KMS-11 (cell line): Measurements from ENCODE around the gene RGS9.

Experiments used
- H2AFZ ChIP-seq: fragments of 200-600 bp; sonication (generic); 2 replicates; pipeline ENCODE4 v1.6.1; 2016; ENCODE audit warnings: antibody characterized with exemption, mixed run types, low read depth
- H3K27ac ChIP-seq: fragments of 200-600 bp; sonication (generic); 2 replicates; pipeline ENCODE4 v1.6.1; 2016; ENCODE audit warnings: mild to moderate bottlenecking, mixed run types
- H3K27me3 ChIP-seq: fragments of 200-600 bp; sonication (generic); 2 replicates; pipeline ENCODE4 v1.6.1; 2017; ENCODE audit warnings: mild to moderate bottlenecking, low read depth, mixed run types, moderate library complexity; ENCODE audit not compliant: insufficient read depth
- H3K36me3 ChIP-seq: fragments of 200-600 bp; sonication (generic); 2 replicates; pipeline ENCODE4 v1.6.1; 2017; ENCODE audit warnings: mild to moderate bottlenecking, mixed run types; ENCODE audit not compliant: insufficient read depth
- H3K4me1 ChIP-seq: fragments of 200-600 bp; sonication (generic); 2 replicates; pipeline ENCODE4 v1.6.1; 2016; ENCODE audit warnings: mild to moderate bottlenecking, low read depth, mixed run types; ENCODE audit not compliant: poor library complexity, severe bottlenecking
- H3K4me2 ChIP-seq: fragments of 200-600 bp; sonication (generic); 2 replicates; pipeline ENCODE4 v1.7.0; 2016; ENCODE audit warnings: mild to moderate bottlenecking, mixed run types
- H3K4me3 ChIP-seq: fragments of 200-600 bp; sonication (generic); IDR thresholded peaks from 2 replicates; pipeline ENCODE4 v1.6.1; 2017; ENCODE audit warnings: low read depth, low read length, mixed read lengths; ENCODE audit not compliant: insufficient read depth
- H3K79me2 ChIP-seq: fragments of 200-600 bp; sonication (generic); 2 replicates; pipeline ENCODE4 v1.6.1; 2016; ENCODE audit warnings: low read depth, mixed run types; ENCODE audit not compliant: insufficient read depth
- H3K9ac ChIP-seq: fragments of 200-600 bp; sonication (generic); 2 replicates; pipeline ENCODE4 v1.6.1; 2016; ENCODE audit warnings: mild to moderate bottlenecking, mixed run types
- H4K20me1 ChIP-seq: fragments of 200-600 bp; sonication (generic); 2 replicates; pipeline ENCODE4 v1.6.1; 2016; ENCODE audit warnings: mild to moderate bottlenecking, mixed run types; ENCODE audit not compliant: insufficient read depth
- CTCF ChIP-seq: fragments of 200-600 bp; sonication (generic); conservative IDR thresholded peaks from 2 replicates; pipeline ENCODE4 v1.6.1; 2017; ENCODE audit warnings: low read depth, mild to moderate bottlenecking, antibody characterized with exemption, low read length, moderate library complexity, mixed read lengths

RGS9 gene

GRCh38 chr17:65193305-65193704 lies 56.1 kb downstream of the RGS9 start:
- Histone ChIP-seq H3K36me3 (no peaks in the 10 kb centered on the region), H3K9ac (no peak overlapping the region), H2AFZ (no peak overlapping the region), H3K4me2 (no peak overlapping the region), H3K4me1 (no peaks in the 10 kb centered on the region), H4K20me1 (no peaks in the 10 kb centered on the region), H3K79me2 (no peaks in the 10 kb centered on the region), H3K27me3 (no peaks in the 10 kb centered on the region), H3K4me3 (no peak overlapping the region), H3K27ac (no peak overlapping the region)
- TF ChIP-seq CTCF, result no peak

- Histone ChIP-seq H2AFZ (no peak overlapping the region), H3K4me1 (peaks cover 3% of the 10 kb centered on the region), H3K4me2 (no peak overlapping the region), H3K36me3 (no peaks in the 10 kb centered on the region), H4K20me1 (no peaks in the 10 kb centered on the region), H3K79me2 (no peaks in the 10 kb centered on the region), H3K27ac (no peak overlapping the region), H3K9ac (no peak overlapping the region), H3K4me3 (no peak overlapping the region), H3K27me3 (no peaks in the 10 kb centered on the region)
- no peak for TF ChIP-seq CTCF
Measured at GRCh38 chr17:65193716-65194293, 56.6 kb downstream of the RGS9 start.

GRCh38 chr17:65194670-65195334 lies 57.6 kb downstream of the RGS9 start:
- Histone ChIP-seq H3K9ac (no peak overlapping the region), H3K79me2 (no peaks in the 10 kb centered on the region), H3K4me2 (no peak overlapping the region), H3K4me1 (peaks cover 3% of the 10 kb centered on the region), H2AFZ (no peak overlapping the region), H3K4me3 (no peak overlapping the region), H3K27me3 (no peaks in the 10 kb centered on the region), H3K36me3 (no peaks in the 10 kb centered on the region), H3K27ac (no peak overlapping the region), H4K20me1 (no peaks in the 10 kb centered on the region)
- TF ChIP-seq CTCF, result no peak

- Histone ChIP-seq H3K79me2 (no peaks in the 10 kb centered on the region), H3K27me3 (no peaks in the 10 kb centered on the region), H3K4me3 (no peak overlapping the region), H2AFZ (no peak overlapping the region), H3K36me3 (no peaks in the 10 kb centered on the region), H4K20me1 (no peaks in the 10 kb centered on the region), H3K4me1 (peaks cover 3% of the 10 kb centered on the region), H3K9ac (no peak overlapping the region), H3K4me2 (no peak overlapping the region), H3K27ac (no peak overlapping the region)
- TF ChIP-seq CTCF, result no peak
Measured at GRCh38 chr17:65195716-65196115, 58.5 kb downstream of the RGS9 start.
